Stimulated activated CD4-positive, alpha-beta T cell treated with anti-CD3 and anti-CD28 coated beads, Interleukin-4, amount 100 ng/mL, for 24 hours (primary cell): ENCODE results near the gene NIPBL.
"Not testable (repeated sequence)": the region's sequence is repeated elsewhere in the genome, so short reads cannot be mapped to it uniquely, and the experiment has no call there.

Source experiments
- DNase-seq: peaks from one replicate; pipeline ENCODE4 v3.0.0-alpha.2; 2020

Gene NIPBL, protein sequence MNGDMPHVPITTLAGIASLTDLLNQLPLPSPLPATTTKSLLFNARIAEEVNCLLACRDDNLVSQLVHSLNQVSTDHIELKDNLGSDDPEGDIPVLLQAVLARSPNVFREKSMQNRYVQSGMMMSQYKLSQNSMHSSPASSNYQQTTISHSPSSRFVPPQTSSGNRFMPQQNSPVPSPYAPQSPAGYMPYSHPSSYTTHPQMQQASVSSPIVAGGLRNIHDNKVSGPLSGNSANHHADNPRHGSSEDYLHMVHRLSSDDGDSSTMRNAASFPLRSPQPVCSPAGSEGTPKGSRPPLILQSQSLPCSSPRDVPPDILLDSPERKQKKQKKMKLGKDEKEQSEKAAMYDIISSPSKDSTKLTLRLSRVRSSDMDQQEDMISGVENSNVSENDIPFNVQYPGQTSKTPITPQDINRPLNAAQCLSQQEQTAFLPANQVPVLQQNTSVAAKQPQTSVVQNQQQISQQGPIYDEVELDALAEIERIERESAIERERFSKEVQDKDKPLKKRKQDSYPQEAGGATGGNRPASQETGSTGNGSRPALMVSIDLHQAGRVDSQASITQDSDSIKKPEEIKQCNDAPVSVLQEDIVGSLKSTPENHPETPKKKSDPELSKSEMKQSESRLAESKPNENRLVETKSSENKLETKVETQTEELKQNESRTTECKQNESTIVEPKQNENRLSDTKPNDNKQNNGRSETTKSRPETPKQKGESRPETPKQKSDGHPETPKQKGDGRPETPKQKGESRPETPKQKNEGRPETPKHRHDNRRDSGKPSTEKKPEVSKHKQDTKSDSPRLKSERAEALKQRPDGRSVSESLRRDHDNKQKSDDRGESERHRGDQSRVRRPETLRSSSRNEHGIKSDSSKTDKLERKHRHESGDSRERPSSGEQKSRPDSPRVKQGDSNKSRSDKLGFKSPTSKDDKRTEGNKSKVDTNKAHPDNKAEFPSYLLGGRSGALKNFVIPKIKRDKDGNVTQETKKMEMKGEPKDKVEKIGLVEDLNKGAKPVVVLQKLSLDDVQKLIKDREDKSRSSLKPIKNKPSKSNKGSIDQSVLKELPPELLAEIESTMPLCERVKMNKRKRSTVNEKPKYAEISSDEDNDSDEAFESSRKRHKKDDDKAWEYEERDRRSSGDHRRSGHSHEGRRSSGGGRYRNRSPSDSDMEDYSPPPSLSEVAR (N-terminal part only)

DNA sequence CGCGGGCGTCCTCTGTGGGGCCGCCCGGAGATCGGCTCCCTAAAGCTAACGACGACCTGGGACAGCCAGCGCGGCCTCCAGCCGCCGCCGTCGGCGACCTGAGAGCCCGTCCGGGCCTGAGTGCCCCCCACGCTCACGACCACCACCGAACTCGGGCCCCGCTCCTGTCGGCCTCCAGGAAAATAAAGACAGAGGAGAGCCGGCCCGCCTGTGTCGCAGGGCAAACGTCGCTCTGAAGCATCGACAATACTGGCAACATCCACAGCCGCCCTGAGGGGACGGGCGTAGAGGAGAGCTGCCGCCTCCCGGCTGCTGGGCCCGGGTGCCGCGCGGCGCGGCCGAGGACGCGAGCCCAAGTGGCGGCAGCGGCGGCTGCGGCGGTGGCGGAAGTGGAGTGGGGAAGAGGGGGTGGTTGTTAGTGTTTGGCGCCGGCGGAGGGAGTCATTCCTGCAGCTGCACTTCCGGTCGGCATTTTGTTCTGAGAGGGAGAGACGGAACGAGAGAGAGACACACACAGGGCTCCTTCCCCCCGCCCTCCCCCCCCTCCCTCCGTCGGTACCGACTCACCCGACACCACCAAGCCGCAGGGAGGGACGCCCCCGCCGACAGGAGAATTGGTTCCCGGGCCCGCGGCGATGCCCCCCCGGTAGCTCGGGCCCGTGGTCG is at the start of gene NIPBL:
NIPBL (plus strand) TSS at position 471 of the 666 bp plus-strand sequence. CDS start 76,928 bp downstream, outside the sequence.
- DNase-seq = peak; percentile 91

DNA sequence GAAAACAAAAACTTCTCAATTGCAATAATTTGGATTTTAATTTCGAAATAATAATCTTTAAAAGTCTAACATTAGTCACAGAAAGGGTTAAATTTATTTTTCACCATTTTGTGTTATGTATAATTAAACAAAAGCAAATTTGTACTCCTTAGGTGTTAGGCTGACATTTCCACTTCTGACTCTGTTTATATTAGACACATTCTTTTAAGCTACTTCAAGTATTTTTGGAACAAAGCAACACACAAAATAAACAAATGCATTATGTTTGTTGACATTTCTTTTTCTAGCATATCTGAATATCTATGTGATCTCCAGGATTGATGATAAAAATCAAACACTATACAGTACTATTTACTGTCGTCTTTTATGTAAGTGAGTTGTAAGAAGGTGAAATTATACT is 44.3 kb upstream of the NIPBL start:
- DNase-seq = no peak

DNA sequence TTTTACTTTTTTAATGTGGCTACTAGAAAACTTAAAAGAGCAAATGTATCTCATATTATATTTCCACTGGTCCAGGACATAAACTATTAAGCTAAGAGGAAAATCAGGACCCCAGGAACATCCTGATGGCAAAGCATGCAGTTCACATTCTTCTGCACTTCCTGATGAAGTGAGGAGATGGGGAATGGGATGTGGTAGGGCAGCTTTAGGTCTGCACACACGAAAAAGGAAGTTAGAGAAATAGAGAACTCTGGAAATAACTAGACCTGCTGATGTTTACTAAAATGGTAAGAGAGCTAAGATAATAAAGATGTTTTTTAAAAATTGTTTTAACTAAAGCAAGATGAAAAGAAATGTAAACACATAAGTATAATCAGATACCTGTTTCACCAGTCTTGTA is 39.7 kb upstream of the NIPBL start:
- no peak for DNase-seq

DNA sequence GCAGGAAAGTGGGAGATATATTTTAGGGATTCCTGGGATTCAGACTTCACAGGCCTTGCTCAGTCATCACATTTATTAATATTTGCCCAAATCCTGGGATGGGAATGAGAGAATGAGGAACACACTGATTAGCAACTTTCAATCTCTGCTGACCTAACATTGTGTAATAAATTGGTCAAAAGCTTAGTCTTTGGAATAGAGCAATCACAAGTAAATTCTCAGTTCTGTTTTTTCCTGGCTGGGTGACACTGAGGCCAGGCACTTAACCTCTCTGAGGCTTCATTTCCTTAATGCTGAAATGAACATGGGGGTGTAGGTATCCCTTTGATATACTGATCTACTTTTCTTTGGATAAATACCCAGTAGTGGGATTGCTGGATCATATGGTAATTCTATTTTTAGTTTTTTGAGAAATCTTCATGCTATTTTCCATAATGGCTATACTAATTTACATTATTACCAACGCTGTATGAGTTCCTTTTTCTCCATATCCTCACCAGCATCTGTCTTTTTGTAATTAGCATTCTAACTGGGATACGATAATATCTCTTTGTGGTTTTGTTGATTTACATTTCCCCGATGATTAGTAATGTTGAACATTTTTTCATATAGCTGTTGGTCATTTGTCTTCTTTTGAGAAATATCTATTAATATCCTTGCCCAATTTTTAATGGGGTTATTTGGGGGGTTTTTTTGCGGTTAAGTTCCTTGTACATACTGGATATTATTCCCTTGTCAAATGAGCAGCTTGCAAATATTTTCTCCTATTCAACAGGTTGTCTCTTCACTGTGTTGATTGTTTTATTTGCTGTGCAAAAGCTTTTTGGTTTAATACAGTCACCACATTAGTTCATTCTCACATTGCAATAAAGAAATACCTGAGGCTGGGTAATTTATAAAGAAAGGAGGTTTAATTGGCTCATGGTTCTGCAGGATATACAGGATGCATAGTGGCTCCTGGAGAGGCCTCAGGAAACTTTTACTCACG is 36.8 kb upstream of the NIPBL start:
- DNase-seq = no peak

DNA sequence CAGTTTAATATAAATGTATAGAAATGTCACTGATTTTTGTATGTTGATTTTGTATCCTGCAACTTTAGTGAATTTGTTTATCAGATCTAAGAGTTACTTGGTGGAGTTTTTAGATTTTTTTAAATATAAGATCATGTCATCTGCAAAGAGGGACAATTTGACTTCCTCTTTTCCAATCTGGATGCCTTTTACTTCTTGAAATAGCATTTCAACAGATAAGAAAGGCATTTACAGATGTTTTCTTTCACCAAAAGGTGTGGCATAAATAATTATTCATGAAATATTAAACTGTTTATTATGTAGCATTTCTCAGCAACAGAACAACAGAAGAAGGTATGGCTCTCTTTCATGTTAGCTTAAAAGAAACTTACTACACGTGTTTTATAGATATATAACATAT is 34.9 kb upstream of the NIPBL start:
- DNase-seq = no peak

DNA sequence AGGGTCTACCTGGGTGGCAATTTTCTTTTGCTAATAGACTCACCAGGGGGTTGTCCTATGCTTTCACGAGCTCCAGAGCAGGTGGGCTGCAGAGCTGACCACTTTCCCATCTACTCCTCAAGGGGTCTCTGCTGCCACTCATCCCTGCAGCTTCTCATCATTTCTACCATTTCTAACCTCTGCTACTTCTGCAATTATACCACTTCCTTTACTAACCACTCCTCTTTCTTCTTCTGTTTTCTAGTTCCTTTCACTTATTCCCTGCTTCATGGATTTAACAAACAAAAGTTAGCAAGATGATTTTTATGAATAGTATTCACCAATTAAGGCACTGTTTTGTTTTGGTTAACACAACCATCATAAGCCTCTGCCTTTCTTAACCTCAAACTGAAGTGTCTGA is 34.5 kb upstream of the NIPBL start:
- DNase-seq = no peak

DNA sequence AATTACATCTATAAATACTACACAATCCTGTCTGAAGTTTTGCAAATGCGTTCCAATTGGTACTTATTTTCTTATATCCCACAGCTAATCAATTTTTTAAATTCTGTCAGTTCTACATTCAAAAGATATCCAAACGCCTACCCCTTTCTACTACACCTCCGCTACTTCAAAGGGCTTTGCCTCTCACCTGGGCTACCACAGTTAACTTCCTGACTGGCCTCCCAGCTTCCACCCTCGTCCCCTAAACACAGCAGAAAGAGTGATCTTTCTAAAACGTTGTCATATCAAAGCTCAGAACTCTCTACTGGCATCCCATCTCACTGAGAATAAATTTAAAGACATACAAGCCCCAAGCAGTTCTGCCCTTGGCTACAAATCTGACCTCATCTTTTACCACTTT is 32.3 kb upstream of the NIPBL start:
- no peak for DNase-seq

DNA sequence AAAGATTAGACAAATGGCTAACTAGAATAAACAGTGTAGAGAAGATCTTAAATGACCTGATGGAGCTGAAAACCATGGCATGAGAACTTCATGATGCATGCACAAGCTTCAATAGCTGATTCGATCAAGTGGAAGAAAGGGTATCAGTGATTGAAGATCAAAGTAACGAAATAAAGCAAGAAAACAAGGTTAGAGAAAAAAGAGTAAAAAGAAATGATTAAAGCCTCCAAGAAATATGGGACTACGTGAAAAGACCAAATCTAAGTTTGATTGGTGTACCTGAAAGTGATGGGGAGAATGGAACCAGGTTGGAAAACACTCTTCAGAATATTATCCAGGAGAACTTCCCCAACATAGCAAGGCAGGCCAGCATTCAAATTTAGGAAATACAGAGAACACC is 28.0 kb upstream of the NIPBL start:
- DNase-seq = not testable (repeated sequence)

DNA sequence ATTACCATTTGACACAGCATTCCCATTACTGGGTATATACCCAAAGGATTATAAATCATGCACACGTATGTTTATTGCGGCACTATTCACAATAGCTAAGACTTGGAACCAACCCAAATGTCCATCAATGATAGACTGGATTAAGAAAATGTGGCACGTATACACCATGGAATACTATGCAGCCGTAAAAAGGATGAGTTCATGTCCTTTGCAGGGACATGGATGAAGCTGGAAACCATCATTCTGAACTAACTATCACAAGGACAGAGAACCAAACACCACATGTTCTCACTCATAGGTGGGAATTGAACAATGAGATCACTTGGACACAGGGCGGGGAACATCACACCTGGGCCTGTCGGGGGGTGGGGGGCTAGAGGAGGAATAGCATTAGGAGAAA is 23.7 kb upstream of the NIPBL start:
- not testable (repeated sequence) for DNase-seq

DNA sequence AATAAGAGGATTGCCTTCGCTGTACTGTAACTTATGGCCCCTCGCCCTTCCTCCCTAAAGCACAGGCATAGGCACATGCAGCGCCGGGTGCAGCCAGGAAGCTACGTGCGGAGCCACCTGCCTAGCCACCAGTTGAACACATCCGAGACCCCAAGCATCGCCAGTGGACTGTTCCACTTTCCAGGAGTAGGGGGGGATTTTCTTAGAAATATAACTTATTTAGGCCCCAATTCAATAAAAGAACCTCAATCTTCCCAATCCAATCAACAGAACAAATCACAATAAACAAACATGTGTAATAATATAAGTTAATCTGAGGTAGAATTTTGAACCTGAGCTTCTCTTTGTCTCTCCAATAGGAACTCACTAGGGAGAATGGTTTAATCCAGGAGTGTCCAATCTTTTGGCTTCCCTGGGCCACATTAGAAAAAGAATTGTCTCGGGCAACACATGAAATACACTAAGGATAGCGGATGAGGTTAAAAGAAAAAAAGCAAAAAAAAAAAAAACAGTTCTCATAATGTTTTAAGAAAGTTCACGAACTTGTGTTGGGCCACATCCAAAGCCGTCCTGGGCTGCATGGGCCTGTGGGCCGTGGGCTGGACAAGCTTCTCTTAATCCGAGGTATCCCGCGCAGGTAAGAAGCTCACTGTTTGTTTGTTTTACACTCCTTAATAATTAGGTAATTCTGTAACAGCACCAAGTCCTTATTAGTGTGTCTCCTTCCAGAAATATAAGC is 22.0 kb upstream of the NIPBL start:
- DNase-seq = no peak

DNA sequence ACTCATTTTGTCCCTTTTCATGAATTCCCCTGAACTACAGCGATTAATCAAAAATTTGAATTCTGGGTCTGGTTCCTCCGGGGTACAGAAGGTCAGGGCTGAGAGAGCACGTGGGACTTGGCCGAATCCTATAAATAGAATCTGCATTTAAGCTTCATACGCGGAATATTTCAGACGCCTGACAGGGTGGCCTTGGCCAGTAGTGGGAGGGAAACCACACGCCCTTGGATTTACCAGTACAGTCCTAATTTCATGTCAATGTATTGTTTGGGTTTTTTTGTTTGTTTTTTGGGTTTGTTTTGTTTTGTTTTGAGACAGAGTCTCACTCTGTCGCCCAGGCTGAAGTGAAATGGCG is 21.5 kb upstream of the NIPBL start:
- no peak for DNase-seq

DNA sequence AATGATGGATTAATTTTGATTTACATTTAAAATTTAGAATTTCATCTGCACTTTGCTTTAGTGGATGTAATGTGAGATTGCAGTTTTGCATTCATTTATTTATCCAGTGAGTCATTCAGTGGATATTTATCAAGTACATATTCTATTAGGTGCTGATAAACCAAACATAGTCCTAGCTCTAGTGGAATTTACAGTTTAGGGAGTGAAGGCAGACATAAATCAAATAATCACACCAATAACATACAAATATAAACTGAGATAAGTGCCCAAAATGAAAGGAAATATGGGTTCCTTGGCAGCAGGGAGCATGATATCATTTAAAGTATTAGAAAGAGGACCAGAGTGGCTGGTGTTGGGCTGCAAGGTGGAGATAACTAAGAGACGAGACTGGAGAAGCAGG is 14.7 kb upstream of the NIPBL start:
- DNase-seq = no peak

DNA sequence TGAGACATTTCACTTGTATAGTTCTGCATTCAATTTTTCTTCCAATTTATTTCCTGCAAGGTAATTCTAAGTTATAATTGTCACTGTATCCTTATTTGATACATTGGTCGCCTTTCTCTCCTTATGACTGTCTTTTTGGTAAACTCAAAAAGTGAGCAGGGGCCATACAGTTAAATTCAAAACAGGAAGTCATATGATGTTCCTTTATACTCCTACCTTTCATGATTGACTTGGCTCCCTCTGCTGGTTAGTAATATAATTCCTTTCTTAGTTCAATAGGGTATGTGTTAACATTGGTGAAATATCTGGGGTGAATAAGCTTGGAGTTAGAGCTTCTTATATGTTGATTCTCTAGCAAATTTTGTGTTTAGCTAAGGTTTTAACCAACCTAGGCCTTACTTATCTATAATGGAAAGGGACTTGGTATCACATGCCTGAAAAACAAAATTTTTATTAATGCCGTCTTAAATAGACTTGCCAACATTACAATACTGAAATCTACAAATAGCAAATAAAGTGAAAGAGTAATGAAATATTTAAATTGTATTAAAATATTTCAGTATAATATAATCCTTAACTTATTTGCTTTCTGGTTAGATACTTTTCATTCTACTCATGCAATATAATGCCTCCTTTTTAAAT is 6.0 kb upstream of the NIPBL start:
- DNase-seq = no peak

DNA sequence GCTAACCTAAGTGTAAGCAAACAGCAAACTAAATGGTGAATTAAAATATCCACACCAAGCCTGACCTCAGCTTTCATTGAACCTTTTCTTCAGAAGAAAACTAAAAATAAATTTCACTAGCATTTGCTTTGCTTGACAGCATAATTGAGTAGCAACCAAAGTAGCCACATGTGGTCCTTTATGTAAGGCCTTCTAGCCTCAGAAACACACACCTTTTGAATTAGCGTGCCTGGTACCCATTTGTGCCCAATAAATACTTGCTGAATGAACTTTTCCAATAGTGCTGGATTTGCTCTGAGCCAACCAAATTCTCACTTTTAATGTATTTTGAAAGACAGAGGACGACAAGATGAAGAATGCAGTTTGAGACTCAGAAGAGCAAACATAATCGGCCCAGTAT is 2.1 kb upstream of the NIPBL start:
- no peak for DNase-seq

DNA sequence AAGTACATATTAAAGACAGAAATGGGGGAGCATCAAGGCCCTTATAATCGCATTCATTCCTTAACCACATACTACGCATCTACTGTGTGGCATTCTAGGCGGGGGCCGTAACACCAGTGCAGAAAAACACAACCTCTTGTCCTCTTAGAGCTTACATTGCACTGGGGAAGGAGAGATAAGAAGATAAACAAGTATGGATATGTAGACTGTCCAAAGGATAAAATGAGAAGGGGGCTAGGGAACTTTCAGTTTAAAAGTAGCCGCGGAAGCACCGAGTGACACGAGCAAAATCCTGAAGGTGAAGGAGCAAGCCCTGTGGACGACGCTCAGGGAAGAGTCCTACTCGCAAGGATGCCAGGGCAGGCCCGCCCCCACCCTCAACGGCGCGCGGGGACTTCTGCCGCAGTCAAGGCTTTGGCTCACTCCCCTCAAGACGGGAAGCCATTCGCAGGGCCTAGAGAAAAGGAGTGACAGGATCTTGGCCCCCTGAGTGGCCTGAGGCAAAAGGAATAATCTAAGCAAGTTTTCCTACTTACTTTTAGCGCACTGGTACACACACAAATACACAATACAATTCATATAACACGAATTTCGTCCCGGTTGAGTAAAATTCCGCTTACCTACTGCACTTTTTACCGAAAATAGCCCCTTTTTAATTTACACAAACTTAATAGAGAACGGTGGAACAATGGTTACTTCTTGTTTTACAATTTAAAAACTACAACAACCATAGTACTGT is 1.3 kb upstream of the NIPBL start:
- peak; percentile 57 for DNase-seq

DNA sequence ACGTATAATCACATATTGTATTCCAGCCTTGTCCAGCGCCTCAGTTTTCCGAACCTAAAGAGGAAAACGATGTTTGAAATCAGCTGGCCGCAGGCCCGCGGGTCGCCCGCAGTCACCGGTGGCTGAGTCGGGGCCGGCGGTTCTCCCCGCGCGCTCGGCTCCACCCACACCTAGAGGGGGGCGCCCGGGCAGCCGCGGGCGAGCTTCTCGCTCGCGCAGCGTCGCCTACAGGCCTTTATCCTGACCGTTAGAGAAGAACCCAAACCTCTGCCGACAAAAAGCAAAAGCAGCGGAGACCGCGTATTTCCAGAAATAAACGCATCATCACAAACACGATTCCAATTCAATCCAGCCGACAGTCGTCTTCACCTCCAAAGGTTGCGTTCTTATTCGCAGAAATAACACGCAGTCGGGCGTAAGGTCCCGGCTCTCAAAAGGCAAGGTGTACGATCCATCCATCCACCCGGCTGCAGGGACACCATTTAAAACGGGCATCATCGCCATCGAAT is 725 bp upstream of the NIPBL start:
- peak; percentile 70 for DNase-seq

DNA sequence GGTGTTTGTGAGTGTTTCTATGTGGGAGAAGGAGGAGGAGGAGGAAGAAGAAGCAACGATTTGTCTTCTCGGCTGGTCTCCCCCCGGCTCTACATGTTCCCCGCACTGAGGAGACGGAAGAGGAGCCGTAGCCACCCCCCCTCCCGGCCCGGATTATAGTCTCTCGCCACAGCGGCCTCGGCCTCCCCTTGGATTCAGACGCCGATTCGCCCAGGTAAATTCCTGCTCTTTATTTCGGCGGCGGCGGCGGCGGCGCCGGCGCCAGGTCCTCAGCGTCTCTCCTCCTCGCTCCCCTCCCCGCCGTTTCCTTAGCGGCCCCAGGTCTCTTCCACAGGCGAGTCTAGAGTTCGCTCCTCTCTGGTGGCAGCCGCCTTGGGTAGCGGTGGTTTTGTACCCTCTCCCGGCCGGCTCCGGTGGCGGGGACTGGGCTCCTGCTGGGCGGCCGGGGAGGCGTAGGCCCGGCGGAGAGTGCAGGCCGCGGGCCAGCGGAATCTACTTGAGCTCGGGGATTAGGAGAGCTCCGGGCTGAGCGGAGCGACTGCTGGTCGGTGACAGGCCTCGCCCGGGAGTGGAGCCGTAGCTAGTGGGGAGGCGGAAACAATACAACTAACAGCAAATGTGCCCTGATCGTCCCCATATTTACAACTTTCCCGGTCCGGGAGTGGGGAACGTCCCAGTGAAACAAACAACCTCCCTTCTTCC is 547 bp downstream of the NIPBL start:
- peak; percentile 53 for DNase-seq

DNA sequence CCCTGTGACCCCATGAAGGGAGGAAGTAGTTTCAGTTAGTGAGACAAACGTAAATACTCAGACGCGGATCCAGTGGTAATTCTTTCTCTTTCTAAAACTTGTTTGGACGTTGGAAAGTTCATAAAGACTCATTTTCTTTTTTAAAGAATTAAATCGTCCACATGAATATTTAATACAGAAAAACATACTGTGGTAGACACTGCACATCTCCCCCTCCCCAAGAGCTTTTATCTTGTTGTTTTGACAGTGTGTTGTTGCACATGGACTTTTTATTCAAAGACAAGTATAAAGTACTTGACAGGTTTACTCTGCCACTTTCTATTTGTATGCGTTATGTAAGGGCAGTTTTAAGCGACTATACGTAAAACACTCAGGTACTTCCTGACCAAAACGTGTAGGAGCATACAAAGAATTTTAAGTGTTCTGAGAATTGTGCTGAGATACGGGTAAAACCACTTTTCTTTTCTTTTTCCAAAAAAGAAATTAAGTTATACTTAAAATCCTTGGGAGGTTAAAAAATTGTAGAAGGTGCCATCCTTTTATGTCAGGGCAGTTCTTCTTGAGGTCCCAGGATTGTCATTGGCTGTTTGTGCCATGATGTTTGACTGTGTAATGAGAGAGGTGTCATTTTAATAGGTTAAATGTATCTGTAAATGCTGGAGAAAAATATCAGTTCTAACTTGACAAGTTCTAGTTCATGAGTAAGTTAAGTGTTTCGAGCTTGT is 1.3 kb downstream of the NIPBL start:
- DNase-seq = peak; percentile 37
